Measurements from ENCODE around the gene UFSP2.

Gene UFSP2

DNA sequence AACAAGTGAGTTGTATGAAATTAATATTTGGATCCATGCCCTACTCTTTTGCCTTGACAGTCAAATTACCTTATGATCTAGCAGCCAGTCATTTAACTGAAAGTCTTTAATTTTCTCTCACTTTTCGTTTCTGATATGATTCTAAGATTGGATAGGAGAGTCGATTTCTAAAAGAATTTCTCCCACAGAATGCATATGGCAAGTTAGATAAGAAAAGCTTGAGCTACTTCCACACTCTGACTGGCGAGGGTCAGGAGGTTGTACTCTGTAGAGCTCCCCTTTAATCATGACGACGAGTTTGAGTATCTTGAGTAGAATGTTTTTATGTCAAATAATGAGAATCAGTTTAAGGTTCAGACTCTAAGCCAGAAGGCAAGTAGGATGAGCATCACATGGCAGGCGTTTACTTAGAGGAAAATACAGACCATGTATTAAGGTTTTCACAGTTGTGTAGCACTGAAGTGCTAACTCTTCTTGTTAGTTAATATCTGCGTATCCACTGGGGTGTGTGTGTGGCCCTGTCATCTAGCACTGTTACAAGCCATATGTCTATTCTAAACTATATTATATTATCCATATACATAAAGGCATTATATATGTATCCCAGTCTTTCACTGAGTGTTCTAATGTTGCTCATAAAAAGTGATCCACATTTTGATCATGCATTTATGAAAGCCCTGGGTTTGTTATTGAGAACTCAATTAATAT is 67.9 kb downstream of the UFSP2 start:
- in situ Hi-C loops (cut with MboI; ENCODE audit: low sequenced_read_pairs), result no loop called here

DNA sequence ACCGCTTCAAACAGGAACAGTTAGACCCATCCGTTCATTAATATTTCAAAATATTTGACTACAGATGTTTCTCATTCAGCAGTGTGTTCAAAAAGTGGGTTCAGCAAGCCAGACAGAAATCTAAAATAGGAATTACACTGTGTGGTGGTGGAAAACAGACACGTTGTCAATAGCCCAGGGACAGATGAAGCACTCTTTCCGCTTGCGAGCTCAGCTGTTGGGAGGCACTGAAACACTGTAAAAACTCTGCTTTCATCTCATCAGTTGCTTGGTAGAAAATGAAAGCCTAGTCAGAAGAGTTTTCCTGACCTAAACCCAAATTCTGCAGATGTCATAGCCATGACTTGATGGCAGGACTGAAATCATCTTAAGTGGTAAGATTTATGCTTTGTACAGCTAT is 68.6 kb downstream of the UFSP2 start:
- in situ Hi-C loops (cut with MboI; ENCODE audit: low sequenced_read_pairs), result no loop called here

DNA sequence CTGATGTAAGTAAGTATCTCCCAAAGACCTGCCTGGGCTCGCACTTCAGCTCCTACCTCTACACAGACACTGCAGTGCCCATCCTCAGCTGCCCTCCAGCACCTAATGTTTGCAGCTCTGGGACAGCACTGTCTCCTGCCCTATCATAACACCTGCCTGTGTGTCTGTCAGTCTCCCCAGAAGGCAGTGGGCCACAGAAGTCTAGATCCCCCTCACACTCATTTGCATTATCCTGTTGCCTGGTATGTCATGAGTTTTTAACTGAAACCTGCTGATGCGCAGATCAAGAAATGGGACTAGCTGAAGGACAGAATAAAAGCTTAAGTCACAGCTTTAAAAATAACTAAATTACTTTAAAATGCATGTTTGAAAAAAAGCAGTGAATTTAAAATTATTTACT is 73.0 kb downstream of the UFSP2 start:
- in situ Hi-C loops (cut with MboI; ENCODE audit: low sequenced_read_pairs), result no loop called here

DNA sequence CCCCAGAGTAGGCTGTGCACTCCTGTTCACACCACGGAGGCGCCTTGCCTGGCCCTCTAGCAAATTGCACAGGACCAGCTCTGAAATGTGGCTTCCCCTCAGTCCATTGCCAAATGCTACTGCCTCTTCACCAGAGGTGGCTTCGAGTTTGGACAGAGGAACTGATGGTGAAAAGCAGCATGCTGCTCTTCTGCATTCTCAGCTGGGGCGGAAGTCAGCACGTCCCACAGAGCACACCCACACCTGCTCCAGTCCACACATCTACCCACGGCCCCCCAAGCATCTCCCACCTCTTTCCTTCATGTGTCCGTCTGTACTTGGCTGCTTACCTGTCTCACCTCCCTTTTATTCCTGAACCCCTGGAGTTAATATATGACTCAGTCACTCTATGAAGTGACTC is 73.6 kb downstream of the UFSP2 start:
- in situ Hi-C loops (cut with MboI; ENCODE audit: low sequenced_read_pairs), result no loop called here

DNA sequence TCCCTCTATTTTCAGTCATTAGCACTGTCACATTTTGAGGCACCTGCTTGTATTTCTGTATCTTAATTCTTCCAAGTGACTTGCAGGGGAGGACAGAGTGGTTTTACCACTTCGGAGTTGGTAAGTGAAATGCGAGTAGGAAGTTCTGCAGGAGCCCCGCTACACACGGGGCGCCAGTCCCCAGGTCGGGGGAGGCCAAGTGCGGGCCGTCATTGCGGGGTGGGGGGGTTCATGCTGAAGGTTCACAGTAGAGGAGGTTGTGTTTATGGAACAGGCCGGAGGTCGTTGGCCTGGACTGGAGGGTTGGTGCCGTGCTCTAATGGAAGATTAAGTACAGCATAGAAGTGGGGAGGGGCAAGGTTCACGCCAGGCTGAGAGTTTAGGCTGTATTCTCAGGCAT is 74.1 kb downstream of the UFSP2 start:
- in situ Hi-C loops (cut with MboI; ENCODE audit: low sequenced_read_pairs), result no loop called here

Measured in hTERT RPE-1 (cell line).